EH (cell line): ENCODE data around the gene TBC1D32.
A peak's percentile ranks its signal among the peaks of the same experiment; 100 is the strongest.
"Not testable (repeated sequence)": the region's sequence is repeated elsewhere in the genome, so short reads cannot be mapped to it uniquely, and the experiment has no call there.

Source experiments
- DNase-seq: peaks from one replicate; pipeline ENCODE4 v3.0.0-alpha.2; 2015; ENCODE audit warnings: low read depth

Gene TBC1D32

DNA sequence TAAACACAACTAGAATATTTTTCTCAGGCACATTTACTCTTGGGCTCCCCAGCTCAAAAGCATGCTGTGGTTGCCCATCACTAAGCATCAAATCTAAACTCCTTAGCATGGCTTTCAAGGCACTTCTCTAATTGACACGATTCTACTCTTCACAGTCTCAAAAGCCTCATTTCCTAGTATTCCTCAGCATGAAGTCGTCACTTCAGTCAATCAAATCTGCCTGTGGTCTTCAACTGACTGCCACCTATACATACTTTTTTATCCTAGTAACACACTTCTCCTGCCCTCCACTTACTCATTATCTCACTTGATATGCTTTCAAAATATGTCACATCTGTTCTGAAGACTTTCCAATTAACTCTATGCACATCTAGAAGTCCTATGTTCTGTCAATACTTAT lies 110.3 kb downstream of the TBC1D32 start:
- no peak for DNase-seq

DNA sequence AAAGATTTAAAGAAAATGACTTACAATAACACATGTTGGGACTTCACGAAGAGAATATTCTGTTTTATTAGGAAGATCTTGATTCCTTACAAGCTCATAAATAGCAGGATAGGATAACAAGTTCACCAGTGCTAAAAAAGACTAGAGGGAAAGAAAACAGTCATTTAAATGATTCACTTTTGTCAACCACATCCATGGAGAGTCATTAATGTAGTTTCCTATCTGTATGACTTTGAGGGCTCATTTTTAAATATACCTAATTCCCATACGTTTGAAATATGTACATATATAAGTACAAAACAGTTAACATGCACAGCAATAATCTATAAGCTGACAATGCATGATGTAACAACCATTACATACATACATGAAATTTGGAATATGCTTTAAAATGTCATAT lies 111.1 kb downstream of the TBC1D32 start:
- DNase-seq, result no peak

DNA sequence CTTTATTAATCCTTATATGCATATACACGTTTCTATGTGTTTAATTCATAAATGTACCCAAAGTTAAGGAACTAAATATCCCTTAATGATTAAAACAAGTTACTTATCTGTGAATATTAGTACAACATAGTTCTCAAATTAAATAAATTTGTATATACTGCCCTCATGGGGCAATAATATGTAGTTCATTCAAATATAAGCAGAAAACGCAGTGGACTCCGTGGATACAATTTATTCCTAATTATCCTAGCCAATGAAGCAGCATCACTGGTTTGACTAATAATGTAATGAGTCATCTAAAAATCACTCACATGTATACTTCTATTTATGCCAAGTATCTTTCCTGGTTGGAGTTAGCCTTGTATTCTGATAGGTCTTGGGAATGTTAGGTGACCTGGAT lies 111.6 kb downstream of the TBC1D32 start:
- DNase-seq, result peak; percentile 53

DNA sequence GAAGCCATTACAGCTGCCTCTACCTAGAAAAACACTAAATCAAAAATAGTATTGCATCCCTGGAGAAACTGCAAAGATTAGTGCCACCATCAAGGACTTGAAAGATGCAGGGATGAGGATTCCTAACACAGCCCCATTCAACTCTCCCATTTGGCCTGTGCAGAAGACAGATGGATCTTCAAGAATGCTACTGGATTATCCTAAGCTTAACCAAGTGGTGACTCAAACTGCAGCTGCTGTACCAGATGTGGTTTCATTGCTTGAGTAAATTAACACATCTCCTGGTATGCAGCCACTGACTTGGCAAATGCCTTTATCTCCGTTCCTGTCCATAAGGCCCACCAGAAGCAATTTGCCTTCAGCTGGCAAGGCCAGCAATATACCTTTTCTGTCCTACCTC lies 117.4 kb downstream of the TBC1D32 start:
- peak; percentile 25 for DNase-seq

DNA sequence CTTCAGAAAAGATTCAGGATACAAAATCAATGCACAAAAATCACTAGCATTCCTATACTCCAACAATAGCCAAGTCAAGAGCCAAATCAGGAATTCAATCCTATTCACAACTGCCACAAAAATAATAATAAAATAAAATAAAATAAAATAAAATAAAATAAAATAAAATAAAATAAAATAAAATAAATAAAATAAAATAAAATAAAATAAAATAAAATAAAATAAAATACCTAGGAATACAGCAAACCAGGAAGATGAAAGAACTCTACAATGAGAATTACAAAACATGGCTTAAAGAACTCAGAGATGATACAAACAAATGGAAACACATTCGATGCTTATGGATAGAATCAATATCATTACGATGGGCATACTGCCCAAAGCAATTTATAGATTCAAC lies 120.9 kb downstream of the TBC1D32 start:
- DNase-seq, result not testable (repeated sequence)

DNA sequence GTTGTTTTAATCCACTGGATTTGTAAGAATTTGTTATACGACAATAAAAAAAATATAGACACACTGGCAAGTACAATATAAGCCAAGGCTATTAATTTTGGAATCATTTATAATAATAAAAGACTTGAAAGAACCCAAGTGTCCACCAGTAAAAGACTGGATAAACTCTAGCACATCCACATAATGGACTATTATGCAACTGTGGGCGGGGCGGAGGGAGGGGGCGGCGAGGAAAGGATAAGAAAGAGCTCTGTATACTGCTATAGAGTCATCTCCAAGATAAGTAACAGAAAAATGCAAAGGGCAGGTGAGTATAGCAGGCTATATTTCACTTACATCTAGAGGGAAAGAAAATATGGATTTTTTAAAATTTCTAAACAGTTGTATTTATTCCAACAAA lies 123.3 kb downstream of the TBC1D32 start:
- DNase-seq, result no peak

DNA sequence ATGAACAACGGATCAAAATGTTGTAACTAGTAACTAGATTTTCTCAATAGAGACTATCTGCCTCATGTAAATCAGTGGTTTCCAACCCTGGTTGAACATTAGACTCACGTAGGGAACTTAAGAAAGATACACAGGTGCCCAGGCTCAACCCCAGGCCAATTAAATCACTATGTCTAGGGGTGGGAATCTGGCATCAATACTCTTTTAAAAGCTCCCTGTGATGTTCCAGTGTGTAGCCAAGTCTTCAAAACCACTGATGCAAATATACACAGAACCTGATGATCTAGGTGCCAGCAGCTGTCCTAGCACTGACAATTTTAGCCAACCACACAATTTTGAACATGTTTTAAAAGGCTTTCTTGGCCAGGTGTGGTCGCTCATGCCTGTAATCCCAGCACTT lies 128.7 kb downstream of the TBC1D32 start:
- no peak for DNase-seq

DNA sequence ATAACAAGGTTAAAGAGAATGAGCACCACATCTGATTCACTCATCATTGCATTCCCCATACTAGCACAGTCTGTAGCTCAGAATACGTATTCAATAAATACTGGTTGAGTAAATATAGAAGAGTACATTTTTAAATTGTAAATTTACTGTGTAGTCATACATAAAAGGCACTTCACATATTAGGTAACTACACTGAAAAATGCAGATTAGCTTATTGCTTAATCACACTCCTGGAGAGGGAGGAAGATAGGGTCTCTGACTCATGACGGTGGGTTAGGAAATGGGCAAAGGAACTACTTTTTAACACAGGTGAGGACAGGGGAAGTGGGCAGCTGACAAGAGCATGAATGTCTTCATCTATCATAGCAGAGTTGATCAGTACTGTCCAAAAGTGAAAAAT lies 133.2 kb downstream of the TBC1D32 start:
- no peak for DNase-seq

DNA sequence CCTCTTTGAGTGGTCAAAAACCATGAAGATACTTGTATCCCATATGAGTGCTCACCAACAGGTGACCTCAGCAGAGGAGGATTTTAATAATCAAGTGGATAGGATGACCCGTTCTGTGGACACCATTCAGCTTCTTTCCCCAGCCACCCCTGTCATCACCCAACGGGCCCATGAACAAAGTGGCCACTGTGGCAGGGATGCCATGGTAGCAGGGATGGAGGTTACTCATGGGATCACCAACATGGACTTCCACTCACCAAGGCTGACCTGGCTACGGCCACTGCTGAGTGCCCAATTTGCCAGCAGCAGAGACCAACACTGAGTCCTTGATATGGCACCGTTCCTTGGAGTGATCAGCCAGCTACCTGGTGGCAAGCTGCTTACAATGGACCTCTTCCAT lies 138.2 kb downstream of the TBC1D32 start:
- DNase-seq, result not testable (repeated sequence)

DNA sequence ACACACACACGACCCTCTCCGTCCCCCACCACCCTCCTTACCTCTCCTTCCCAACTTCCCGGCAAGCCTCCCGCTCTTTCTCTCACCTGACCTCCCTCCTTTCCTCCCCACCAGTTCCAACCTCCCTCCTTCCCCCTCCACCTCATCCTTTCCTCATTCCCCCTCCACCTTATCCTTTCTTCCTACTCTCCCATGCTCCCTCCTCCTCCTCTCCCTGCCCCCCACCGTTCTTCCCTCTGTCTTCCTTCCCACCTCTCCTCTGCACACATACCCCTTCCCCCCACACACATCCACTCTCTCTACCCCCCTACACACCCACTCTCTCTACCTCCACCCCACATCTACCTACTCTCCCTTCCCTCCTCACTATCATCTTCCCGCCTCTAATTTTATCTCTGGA lies 144.2 kb downstream of the TBC1D32 start:
- DNase-seq, result no peak

DNA sequence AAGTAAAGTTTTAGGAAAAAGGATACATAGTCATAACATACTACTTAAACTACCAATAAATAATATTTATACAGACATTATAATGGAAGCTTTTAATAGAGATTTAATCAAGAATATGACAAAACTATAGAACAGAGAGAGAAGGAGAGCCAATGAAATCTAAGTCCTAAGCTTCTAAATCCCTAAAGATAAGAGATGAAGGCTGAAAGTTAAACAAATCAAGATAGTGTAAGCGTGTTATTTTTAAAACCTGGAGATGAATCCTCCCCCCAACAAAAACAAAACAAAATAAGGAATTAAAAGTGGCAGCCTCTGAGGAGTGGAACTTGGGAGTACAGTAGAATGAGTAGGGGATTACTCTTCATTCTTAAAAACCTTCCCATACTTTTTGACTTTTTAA lies 145.9 kb downstream of the TBC1D32 start:
- DNase-seq, result no peak

DNA sequence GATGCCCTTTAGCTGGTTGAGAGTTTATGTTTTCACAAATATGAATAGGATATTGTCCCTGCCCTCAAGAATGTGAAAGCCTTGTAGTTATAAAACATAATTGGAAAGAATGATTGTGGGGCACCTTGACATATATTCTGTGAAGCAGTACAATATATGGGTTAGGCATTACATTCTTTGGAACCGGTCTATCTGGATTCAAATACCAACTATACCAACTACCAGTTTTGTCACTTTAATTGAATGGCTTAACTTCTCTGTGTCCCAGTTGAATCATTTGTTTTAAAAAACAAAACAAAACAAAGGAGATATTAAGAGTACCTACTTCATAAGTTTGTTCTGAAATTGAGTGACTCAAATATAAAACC lies 146.5 kb downstream of the TBC1D32 start:
- DNase-seq, result no peak

DNA sequence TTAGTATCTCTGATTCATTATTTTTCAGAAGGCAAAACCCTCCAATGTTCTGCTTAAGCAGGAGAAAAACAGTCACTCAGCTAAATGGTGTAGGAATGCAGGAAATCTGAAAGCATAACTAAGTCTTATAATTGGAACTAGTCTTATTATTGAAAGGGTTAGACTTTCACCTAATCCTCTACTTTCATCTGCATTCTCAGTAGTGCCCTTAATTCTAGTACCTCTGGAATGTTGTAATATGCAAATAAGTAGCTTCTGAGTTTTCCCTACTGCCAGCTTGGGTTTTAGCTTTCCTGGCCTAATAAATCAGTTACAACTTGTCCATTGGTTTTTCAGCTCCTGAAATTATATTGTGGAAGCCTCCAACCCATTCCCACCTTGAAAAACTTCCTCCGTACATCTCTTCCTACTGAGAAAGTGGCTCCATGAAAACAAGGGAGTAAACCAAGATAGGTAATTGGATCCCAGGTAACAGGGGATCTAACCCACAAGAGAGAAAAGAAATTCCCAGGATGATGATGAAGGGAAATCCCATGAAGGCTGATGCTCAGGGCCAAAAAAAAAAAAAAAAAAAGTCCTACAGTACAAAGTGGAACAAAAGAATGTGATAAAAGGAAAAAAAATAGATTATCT lies 147.0 kb downstream of the TBC1D32 start:
- DNase-seq, result no peak

DNA sequence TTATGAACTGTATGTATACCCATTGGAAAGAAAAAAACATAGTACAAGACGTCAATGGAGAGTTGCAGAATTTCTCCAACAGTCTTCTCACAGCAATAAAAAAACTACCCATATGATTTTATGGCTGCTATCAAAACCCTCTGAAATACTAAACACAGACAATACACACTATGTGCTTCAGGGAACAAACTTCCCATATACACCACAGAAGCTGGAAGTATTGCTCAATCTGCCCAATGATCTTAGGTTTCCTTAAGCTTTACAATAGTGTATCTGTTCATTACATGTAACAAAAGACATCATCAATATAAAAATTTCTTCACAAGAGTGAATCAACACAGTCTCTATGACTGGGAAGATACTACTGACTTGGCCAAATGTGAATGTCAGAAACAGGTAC lies 150.5 kb downstream of the TBC1D32 start:
- no peak for DNase-seq

DNA sequence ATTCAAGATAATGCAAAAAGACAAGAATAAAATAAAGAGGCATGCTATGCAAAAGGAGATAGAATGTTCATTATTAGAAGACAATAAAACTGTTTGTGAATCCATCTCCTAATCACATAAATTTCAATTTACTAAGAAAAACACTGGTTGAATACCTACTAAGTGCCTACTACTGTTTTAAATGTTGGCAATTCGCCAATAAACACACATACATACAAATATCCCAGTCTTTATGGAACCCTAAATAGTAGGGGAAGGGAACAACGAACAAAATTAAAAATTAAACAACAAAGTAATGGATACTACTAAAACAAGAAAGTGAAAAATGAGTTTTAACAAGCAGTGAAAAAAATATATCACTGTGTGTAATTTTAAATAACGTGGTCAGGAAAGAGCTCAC lies 158.5 kb downstream of the TBC1D32 start:
- DNase-seq, result no peak

DNA sequence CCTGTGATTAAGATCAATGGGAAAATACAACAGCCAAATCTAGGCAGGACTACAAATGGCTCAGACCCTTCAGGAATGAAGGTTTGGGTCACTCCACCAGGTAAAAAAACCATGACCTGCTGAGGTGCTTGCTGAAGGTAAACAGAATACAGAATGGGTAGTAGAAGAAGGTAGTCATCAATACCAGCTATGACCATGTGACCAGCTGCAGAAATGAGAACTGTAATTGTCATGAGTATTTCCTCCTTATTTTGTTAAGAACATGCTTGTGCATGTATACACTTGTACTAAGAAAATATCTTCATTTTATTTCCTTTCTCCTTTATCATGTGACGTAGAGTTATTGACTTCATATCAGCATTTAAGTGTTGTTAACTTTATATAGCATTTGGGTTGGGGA lies 161.8 kb downstream of the TBC1D32 start:
- DNase-seq, result not testable (repeated sequence)

DNA sequence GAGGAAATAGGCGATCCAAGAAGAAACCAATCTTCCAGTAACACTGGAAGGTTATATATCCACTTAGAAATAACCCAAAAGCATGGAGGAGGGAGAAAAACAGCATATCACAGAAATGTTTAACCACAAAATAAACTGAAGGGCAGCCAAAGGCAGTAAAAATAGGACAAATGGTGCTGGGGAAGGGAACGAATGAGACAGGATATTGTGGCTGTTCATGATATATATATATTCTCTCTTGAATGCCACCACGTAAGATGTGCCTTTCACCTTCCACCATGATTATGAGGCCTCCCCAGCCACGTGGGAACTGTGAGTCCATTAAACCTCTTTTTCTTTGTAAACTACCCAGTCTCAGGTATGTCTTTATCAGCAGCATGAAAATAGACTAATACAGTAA lies 162.4 kb downstream of the TBC1D32 start:
- DNase-seq, result no peak

DNA sequence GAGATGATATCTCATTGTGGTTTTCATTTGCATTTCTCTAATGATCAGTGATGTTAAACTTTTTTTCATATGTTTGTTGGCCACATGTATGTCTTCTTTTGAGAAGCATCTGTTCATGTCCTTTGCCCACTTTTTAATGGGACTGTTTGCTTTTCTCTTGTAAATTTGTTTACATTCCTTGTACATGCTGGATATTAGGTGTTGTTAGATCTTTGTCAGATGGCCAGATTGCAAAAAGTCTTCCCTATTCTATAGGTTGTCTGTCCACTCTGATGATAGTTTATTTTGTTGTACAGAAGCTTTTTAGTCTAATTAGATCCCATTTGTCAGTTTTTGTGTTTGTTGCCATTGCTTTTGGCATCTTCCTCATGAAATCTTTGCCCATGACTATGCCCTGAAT lies 172.4 kb downstream of the TBC1D32 start:
- no peak for DNase-seq

DNA sequence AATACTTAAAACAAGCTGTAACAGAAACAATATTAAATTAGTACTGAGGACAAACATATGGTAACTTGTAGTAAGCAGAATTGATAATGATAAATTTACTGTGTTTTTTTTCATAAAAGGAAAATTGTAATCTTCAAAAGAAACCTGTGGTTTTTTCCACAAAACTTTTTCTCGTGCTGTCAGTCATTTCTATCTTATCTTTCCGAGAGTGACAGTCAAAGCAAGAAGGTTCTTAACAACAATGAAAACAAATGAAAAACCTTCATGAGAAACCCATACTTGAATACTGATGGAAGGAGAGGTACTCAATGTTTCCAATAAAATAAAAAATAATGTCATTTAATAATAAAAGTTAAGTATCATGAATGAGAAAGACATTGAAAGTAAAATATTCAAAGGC lies 174.0 kb downstream of the TBC1D32 start:
- no peak for DNase-seq

DNA sequence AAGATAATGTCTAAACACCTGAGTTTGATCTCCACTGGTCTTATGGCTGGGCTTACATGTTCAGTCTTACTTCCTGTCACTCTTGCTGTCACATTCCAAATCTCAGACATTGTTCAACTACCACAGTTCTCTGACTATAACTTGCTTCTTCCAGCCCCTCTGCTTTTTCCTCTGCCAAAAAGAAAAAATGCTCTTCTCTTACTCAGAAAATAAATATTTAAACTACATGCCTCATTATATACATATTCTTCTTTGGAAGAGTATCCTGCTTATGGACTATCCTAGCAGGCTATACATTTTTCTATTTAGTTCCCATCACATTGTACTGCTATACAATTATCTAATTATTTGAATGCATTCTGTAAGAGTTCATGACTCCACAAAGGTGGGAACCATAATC lies 175.4 kb downstream of the TBC1D32 start:
- peak; percentile 8 for DNase-seq

DNA sequence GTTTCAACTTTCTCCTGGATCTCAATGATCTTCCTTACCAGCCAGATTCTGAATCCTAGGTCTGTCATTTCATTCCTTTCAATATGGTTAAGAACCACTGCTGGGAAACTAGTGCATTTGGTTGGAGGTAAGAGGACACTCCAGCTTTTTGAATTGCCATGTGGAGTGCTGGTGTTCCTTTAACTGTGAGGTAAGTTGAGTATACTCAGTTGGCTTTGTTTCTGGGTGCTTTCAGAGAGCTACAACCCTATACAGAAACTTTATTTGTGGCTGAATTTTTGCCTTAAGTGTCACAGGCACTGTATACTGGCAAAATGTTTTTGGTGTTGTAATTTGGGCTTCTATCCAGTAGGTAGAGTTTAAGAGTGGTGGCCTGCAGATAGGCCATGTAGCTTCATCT lies 175.8 kb downstream of the TBC1D32 start:
- peak; percentile 5 for DNase-seq

DNA sequence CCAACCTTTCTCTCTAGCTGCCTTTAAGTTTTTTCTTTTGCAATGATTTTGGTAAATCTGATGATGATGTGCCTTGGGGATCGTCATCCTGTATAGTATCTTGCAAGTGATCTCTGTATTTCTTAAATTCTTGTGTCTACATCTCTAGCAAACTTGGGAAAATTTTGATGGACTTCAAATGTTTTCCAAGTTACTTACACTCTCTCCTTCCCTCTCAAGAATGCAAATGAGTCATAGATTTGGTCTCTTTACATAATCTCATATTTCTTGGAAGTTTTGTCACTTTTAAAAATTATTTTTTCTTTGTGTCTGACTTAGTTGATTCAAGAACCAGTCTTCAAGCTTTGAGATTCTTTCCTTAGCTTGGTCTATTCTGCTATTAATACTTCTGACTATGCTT lies 176.4 kb downstream of the TBC1D32 start:
- DNase-seq, result peak; percentile 44

DNA sequence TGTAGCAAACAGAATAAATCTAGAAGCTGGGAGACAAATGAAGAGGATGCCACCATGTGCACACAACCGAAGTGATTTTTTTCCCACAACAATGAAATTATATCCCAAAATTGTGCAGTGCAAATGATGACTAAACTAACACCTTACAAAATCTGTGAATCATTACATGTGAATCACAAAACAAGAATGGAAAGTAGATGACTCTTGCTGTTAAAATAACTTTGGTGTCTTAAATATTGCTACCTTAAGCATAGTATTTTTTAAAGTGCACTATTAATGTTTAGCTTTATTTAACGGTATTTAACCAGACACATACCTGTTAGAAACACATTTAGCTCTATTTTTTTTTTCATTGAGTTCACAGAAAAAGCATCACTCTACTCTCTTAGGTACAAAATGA lies 190.8 kb downstream of the TBC1D32 start:
- DNase-seq, result peak; percentile 3

DNA sequence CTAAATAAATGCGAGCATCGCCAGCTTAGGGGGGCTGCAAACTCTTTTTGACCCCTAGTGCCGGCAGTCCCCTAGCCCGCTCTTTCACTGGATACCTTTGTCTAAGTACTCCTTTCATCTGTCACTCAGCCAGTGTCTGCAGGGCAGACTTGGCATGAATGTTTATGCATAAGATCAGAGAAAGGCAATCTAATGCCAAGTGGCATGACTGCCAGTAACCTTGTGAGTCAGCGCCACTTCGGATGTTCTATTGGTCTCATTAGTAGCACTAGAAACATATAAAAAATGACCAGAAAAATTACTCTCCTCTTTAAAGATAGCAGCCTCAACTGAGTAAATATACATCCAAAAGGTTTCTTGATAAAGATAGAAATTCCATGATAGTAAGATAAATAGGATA lies 192.2 kb downstream of the TBC1D32 start:
- peak; percentile 20 for DNase-seq

DNA sequence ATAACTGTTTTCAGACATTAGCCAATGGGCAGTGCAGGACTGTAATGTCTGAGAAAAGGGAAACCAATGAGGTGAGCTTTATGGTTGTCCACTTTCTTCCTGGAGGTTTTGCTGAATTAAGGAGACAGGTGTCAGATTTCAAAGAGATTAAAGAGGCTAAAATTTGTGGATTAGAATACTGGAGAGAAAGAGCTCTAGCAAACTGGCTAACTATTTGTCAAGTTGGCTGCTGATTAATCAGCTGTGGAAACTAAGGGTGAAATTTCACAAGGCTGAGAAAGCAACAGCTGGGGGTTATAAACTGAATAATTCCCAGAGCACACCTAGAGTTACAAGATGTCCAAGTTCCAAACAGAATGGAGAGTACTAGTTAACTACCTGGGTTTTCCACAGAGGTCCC lies 198.9 kb downstream of the TBC1D32 start:
- no peak for DNase-seq
